HepG2 (cell line): ENCODE results near the gene SHC1.

ENCODE experiments used
- ARHGAP35 ChIP-seq: sonication (generic); formaldehyde crosslinking; IDR thresholded peaks from 2 replicates; pipeline ENCODE4 v1.9.0; 2022; ENCODE audit warnings: mild to moderate bottlenecking, inconsistent platforms, moderate library complexity, missing genetic modification reagents, borderline replicate concordance
- CTCF ChIP-seq: sonication (generic); formaldehyde crosslinking; IDR thresholded peaks from 2 replicates; pipeline ENCODE4 v1.5.0; 2020; ENCODE audit warnings: mild to moderate bottlenecking, missing genetic modification reagents, moderate library complexity
- FOSL2 ChIP-seq: sonication (generic); formaldehyde crosslinking; IDR thresholded peaks from 2 replicates; pipeline ENCODE4 v1.4.0; 2020; ENCODE audit warnings: missing genetic modification reagents
- HNRNPK ChIP-seq: fragments of 200-400 bp; formaldehyde crosslinking; IDR thresholded peaks from 2 replicates; pipeline ENCODE4 v1.6.1; 2018; ENCODE audit warnings: low read length, low read depth, moderate library complexity, mild to moderate bottlenecking; ENCODE audit not compliant: poor library complexity, severe bottlenecking
- NR2F1 ChIP-seq, 2 experiments: fragments of 450-650 bp in 1 of 2; formaldehyde crosslinking in 1 of 2; IDR thresholded peaks; 2 replicates each; pipeline versions ENCODE4 v1.5.0 to v1.6.1; 2016 to 2020; ENCODE audit warnings: mild to moderate bottlenecking in 1 of 2, missing compliant biosample characterization in 1 of 2, missing genetic modification reagents in 1 of 2, moderate library complexity in 1 of 2
- RFX1 ChIP-seq: fragments of 450-650 bp; IDR thresholded peaks from 2 replicates; pipeline ENCODE4 v1.6.1; 2017

GRCh38 chr1:154940213-154940560 is 30.4 kb downstream of the SHC1 start:
- no peak for TF ChIP-seq CTCF (CRISPR knock-in tag)
- no peak for TF ChIP-seq RFX1
- no peak for TF ChIP-seq ARHGAP35 (CRISPR knock-in tag)
- TF ChIP-seq FOSL2 (CRISPR knock-in tag) = no peak
- no peak for TF ChIP-seq NR2F1 (CRISPR knock-in tag; IDR thresholded peaks at IDR 0.05)
- no peak for TF ChIP-seq HNRNPK
